Endothelial cell of umbilical vein (primary cell): ENCODE data around the gene PTOV1. TPM values are rescaled to one million over a fixed set of nuclear protein-coding genes. Genes with fewer than 3 reads are reported as not detected.

Experiments used
- BruUV-seq: library from RNA; stranded (reverse); fragments of 400-500 nt; replicated peaks from 2 replicates; lab custom pipeline; 2021; lab: Mats Ljungman, UMichigan
- CTCF ChIA-PET: fragments of 300-600, 350-600 bp; sonication (Branson Sonifier 250); formaldehyde crosslinking; loops from one replicate; lab custom pipeline; 2021; ENCODE audit warnings: antibody characterized with exemption, inconsistent platforms; lab: Charles Lee
- POLR2A ChIA-PET: fragments of 300-600, 350-600 bp; sonication (Branson Sonifier 250); formaldehyde crosslinking; loops from one replicate; lab custom pipeline; 2021; ENCODE audit warnings: antibody characterized with exemption, inconsistent platforms; lab: Charles Lee
- DNase-seq: peaks from one replicate; pipeline ENCODE4 v3.0.0-alpha.2; 2011; ENCODE audit warnings: low read depth, low spot score
- FAIRE-seq: peaks from 2 replicates; lab custom pipeline; 2011; peaks lifted over from hg19 to GRCh38; lab: Jason Lieb, UNC
- H2AFZ ChIP-seq: 2 replicates; pipeline ENCODE4 v1.6.0; 2012; ENCODE audit warnings: low read depth, low read length, control low read depth, inconsistent platforms
- H3K27ac ChIP-seq: 2 replicates; pipeline ENCODE4 v1.5.1; 2011; ENCODE audit warnings: low read depth, mild to moderate bottlenecking, control low read depth, low read length, moderate library complexity; ENCODE audit not compliant: insufficient read depth
- H3K27me3 ChIP-seq, 2 experiments: 2 replicates each; pipeline versions ENCODE4 v1.6.0 to v1.6.1; 2011; ENCODE audit warnings: low read length in 2 of 2, mixed read lengths in 1 of 2; ENCODE audit not compliant: control insufficient read depth in 2 of 2, insufficient read depth in 2 of 2
- H3K36me3 ChIP-seq, 2 experiments: 2 replicates in 1 of 2; 3 replicates in 1 of 2; pipeline ENCODE4 v1.5.1; 2011; ENCODE audit warnings: low read length in 2 of 2, mild to moderate bottlenecking in 1 of 2, moderate library complexity in 1 of 2; ENCODE audit not compliant: control insufficient read depth in 2 of 2, insufficient read depth in 2 of 2; ENCODE audit errors: extremely low read depth in 1 of 2
- H3K4me1 ChIP-seq: 3 replicates; pipeline ENCODE4 v1.5.1; 2011; ENCODE audit warnings: mild to moderate bottlenecking, low read length; ENCODE audit not compliant: control insufficient read depth, insufficient read depth; ENCODE audit errors: extremely low read depth
- H3K4me2 ChIP-seq: 2 replicates; pipeline ENCODE4 v1.6.1; 2011; ENCODE audit warnings: low read length, control low read depth, mixed read lengths; ENCODE audit not compliant: insufficient read depth
- H3K4me3 ChIP-seq, 3 experiments: fragments of 200-600 bp in 1 of 3; sonication (generic), shearing (Covaris generic) in 1 of 3; replicated peaks in 1 of 3; 2 replicates each; pipeline ENCODE4 v1.5.1; 2011 to 2016; ENCODE audit warnings: control low read depth in 3 of 3, low read length in 3 of 3, mild to moderate bottlenecking in 2 of 3, inconsistent platforms in 1 of 3, low read depth in 1 of 3, moderate library complexity in 1 of 3; ENCODE audit not compliant: insufficient read depth in 1 of 3
- H3K79me2 ChIP-seq: 2 replicates; pipeline ENCODE4 v1.6.0; 2012; ENCODE audit warnings: low read length, inconsistent platforms; ENCODE audit not compliant: control insufficient read depth, insufficient read depth
- H3K9ac ChIP-seq: replicated peaks from 2 replicates; pipeline ENCODE3; 2011; ENCODE audit warnings: low read length, control low read depth; ENCODE audit not compliant: insufficient read depth; ENCODE audit errors: extremely low read depth
- H3K9me1 ChIP-seq: replicated peaks from 3 replicates; pipeline ENCODE4 v1.6.0; 2011; ENCODE audit warnings: mild to moderate bottlenecking, low read length; ENCODE audit not compliant: control insufficient read depth, insufficient read depth; ENCODE audit errors: extremely low read depth
- H3K9me3 ChIP-seq: replicated peaks from 2 replicates; pipeline ENCODE4 v1.5.1; 2012; ENCODE audit warnings: low read length, inconsistent platforms; ENCODE audit not compliant: control insufficient read depth, insufficient read depth
- H4K20me1 ChIP-seq: replicated peaks from 2 replicates; pipeline ENCODE3; 2011; ENCODE audit warnings: mild to moderate bottlenecking, low read length; ENCODE audit not compliant: control insufficient read depth, insufficient read depth; ENCODE audit errors: extremely low read depth
- EZH2 ChIP-seq: IDR thresholded peaks from 2 replicates; pipeline ENCODE4 v1.6.1; 2012; ENCODE audit warnings: borderline replicate concordance, low read depth, mild to moderate bottlenecking, moderate library complexity, low read length, inconsistent platforms; ENCODE audit not compliant: severe bottlenecking
- JUN ChIP-seq: IDR thresholded peaks from 2 replicates; pipeline ENCODE4 v1.6.1; 2011; ENCODE audit warnings: borderline replicate concordance, low read depth; ENCODE audit not compliant: insufficient read length, insufficient read depth
- MAX ChIP-seq: IDR thresholded peaks from 2 replicates; pipeline ENCODE4 v1.6.1; 2011; ENCODE audit not compliant: insufficient read depth, insufficient read length
- POLR2A ChIP-seq: IDR thresholded peaks from 2 replicates; pipeline ENCODE4 v1.6.1; 2012; ENCODE audit warnings: low read depth, mild to moderate bottlenecking, control low read depth, low read length
- dilution Hi-C: fragments of 300-500 bp; cut with MboI; formaldehyde crosslinking; loops from one replicate; pipeline ENCODE4 v1.15.0; 2019; ENCODE audit warnings: low sequenced_read_pairs; ENCODE audit not compliant: extremely low pct_ligation_motif_present
- intact Hi-C: fragments of 100-400 bp; cut with micrococcal nuclease; formaldehyde crosslinking; loops from one replicate; pipeline ENCODE4 v1.10.0; 2022
- polyA plus RNA-seq, 4 experiments: library from polyadenylated mRNA; depleted of rRNA in 3 of 4; stranded (reverse) in 3 of 4; unstranded in 1 of 4; fragments of >200 nt; gene quantifications; 2 replicates each; pipeline versions ENCODE4 v1.2.1 to v1.2.3, GENCODE V29; 2011 to 2012; ENCODE audit warnings: missing spikeins in 1 of 4
- total RNA-seq: library from RNA; stranded (reverse); gene quantifications from 2 replicates; pipeline ENCODE4 v1.2.3, GENCODE V29; 2021

PTOV1 gene
- total and polyA plus RNA-seq, 2 donors (not counting 3 experiments of a cell fraction or from before 2014, with no cell fraction given), result 116 to 184 TPM

- Histone ChIP-seq H3K79me2 (no peaks in the 10 kb centered on the region), H3K9me1 (no peaks in the 10 kb centered on the region), H3K9me3 (no peaks in the 10 kb centered on the region), H3K36me3 (peaks cover 5 to 11% of the 10 kb centered on the region in 2 experiments), H4K20me1 (no peaks in the 10 kb centered on the region), H3K4me2 (no peak overlapping the region), H3K4me3 (no peak overlapping the region), H3K27ac (no peak overlapping the region), H3K4me1 (peaks cover 6% of the 10 kb centered on the region), H3K27me3 (no peaks in the 10 kb centered on the region), H2AFZ (no peak overlapping the region), H3K9ac (no peak overlapping the region)
- ChIA-PET CTCF (interaction anchor here (1.2 kb wide), 1 partner anchor 63 kb away, joined by 3 read pairs; no protein-coding TSS in a partner anchor), POLR2A (no interaction called here)
- TF ChIP-seq JUN (no peak), MAX (no peak)
- DNase-seq, result no peak
- dilution Hi-C loops, result no loop called here
- intact Hi-C loops, result loop anchor here (5.0 kb wide), 2 partner anchors 119 to 309 kb away; partner anchors contain the start of genes ADM5 and RPS11
- FAIRE-seq, result no peak
- no TSS peak for BruUV-seq
These were observed 44.9 kb upstream of the PTOV1 start for GRCh38 chr19:49805822-49806619.

GRCh38 chr19:49806620-49806959, 44.4 kb upstream of the PTOV1 start:
- ChIA-PET CTCF (no interaction called here), POLR2A (no interaction called here)
- TSS peak; percentile 35 for BruUV-seq
- dilution Hi-C loops (no loop called here), intact Hi-C loops (loop anchor here (5.0 kb wide), 2 partner anchors 119 to 309 kb away; partner anchors contain the start of genes ADM5 and RPS11)
- no peak for TF ChIP-seq POLR2A
- no peak for TF ChIP-seq EZH2
- Histone ChIP-seq H4K20me1 (no peaks in the 10 kb centered on the region), H3K9me1 (no peaks in the 10 kb centered on the region), H3K27me3 (no peaks in the 10 kb centered on the region), H3K4me2 (no peak overlapping the region), H3K27ac (no peak overlapping the region), H2AFZ (no peak overlapping the region), H3K79me2 (no peaks in the 10 kb centered on the region), H3K9ac (no peak overlapping the region), H3K9me3 (no peaks in the 10 kb centered on the region), H3K4me3 (no peak overlapping the region), H3K4me1 (peaks cover 6% of the 10 kb centered on the region), H3K36me3 (peaks cover 5 to 9% of the 10 kb centered on the region in 2 experiments)
- DNase-seq, result no peak
- no peak for FAIRE-seq
